Measurements from ENCODE around the gene THPO. TPM values are rescaled to one million over a fixed set of nuclear protein-coding genes. Genes with fewer than 3 reads are reported as not detected.

THPO gene
- total and polyA plus RNA-seq, 2 experiments from 2014 or later = 0.14 to 1.9 TPM

DNA sequence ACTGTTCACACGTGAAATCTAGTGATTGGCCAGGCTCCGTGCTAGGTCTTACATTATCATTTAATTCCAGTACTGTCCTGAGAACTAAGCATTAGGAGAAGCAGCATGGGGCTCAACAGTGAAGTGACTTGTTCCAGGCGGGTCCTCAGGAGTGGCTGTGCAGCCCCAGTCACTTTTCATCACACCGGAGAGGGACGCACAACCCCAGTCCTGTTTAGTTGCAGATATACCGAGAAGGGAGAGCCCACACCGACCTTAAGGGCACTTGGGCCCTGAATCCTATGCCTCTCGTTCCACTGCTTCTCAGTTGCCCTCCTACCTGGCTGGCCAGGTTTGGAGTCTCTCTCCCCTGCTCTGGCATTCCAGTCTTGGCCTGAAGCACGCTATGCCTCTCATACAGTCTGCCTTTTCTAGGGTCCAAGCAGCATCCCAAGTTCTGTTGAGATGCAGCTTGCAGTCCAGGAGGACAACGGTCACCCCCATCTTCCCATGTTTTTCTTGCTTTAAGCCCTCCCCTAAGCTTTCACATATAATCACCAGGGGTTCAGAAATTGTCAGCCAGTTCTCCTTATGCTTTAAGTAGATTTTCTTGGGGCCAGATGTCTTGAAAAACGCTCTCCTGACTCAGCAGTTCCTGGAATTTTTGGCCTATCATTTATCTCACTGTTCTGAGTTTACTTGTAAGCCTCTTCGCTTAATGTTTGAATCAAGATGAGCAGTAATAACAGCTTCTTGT is 30.5 kb downstream of the THPO start:
- Histone ChIP-seq H2AFZ (no peak overlapping the region), H3K4me1 (ENCODE audit: insufficient read depth) (peaks cover 10% of the 10 kb centered on the region; the same call in 1 of the 2 replicates), H4K20me1 (replicated peaks; ENCODE audit: insufficient read depth) (peaks cover 7% of the 10 kb centered on the region; the same call in 1 of the 2 replicates), H3F3A (replicated peaks; ENCODE audit: low read depth) (no peaks in the 10 kb centered on the region), H3K27me3 (ENCODE audit: insufficient read depth) (no peaks in the 10 kb centered on the region), H3K4me2 (no peak overlapping the region), H3K9me2 (ENCODE audit: insufficient read depth) (no peaks in the 10 kb centered on the region), H3K79me2 (replicated peaks; ENCODE audit: insufficient read depth) (no peaks in the 10 kb centered on the region), H3K27ac (ENCODE audit: low read depth) (peak overlapping the region; percentile 59; the same call in 1 of the 2 replicates), H3K4me3 (no peak overlapping the region), H3K36me3 (ENCODE audit: insufficient read depth) (no peaks in the 10 kb centered on the region)
- Mint-ChIP-seq H3K4me3 (no peak overlapping the region), H3K4me1 (peaks cover 22% of the 10 kb centered on the region), H3K36me3 (ENCODE audit: low read depth) (peaks cover 25% of the 10 kb centered on the region), H3K27me3 (ENCODE audit: insufficient read depth, low read depth, poor library complexity) (peaks cover 8% of the 10 kb centered on the region), H3K27ac (peak overlapping the region; percentile 72; the same call in 1 of the 2 replicates), H3K9me3 (no peaks in the 10 kb centered on the region)
- TF ChIP-seq CREB1 (CRISPR knock-in tag; IDR thresholded peaks at IDR 0.05; ENCODE audit: low read depth) = no peak
- no peak for TF ChIP-seq POLR2AphosphoS5 (IDR thresholded peaks at IDR 0.05; ENCODE audit: low read depth)
- TF ChIP-seq, protein P1, sequence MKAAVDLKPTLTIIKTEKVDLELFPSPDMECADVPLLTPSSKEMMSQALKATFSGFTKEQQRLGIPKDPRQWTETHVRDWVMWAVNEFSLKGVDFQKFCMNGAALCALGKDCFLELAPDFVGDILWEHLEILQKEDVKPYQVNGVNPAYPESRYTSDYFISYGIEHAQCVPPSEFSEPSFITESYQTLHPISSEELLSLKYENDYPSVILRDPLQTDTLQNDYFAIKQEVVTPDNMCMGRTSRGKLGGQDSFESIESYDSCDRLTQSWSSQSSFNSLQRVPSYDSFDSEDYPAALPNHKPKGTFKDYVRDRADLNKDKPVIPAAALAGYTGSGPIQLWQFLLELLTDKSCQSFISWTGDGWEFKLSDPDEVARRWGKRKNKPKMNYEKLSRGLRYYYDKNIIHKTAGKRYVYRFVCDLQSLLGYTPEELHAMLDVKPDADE (IDR thresholded peaks at IDR 0.05) = no peak
- TF ChIP-seq EZH2 (IDR thresholded peaks at IDR 0.05; ENCODE audit: low read depth, unreplicated experiment) = no peak
- no peak for TF ChIP-seq ZNF114 (CRISPR knock-in tag; IDR thresholded peaks at IDR 0.05)
- no peak for TF ChIP-seq ZNF331 (CRISPR knock-in tag; IDR thresholded peaks at IDR 0.05; ENCODE audit: low read depth)
- TF ChIP-seq, protein P2, sequence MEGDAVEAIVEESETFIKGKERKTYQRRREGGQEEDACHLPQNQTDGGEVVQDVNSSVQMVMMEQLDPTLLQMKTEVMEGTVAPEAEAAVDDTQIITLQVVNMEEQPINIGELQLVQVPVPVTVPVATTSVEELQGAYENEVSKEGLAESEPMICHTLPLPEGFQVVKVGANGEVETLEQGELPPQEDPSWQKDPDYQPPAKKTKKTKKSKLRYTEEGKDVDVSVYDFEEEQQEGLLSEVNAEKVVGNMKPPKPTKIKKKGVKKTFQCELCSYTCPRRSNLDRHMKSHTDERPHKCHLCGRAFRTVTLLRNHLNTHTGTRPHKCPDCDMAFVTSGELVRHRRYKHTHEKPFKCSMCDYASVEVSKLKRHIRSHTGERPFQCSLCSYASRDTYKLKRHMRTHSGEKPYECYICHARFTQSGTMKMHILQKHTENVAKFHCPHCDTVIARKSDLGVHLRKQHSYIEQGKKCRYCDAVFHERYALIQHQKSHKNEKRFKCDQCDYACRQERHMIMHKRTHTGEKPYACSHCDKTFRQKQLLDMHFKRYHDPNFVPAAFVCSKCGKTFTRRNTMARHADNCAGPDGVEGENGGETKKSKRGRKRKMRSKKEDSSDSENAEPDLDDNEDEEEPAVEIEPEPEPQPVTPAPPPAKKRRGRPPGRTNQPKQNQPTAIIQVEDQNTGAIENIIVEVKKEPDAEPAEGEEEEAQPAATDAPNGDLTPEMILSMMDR (conservative IDR thresholded peaks at IDR 0.05; ENCODE audit: low read depth in 2 of 2) = no peak
- no peak for TF ChIP-seq STAT1 (IDR thresholded peaks at IDR 0.05; ENCODE audit: unreplicated experiment)
- TF ChIP-seq JUNB (IDR thresholded peaks at IDR 0.05; ENCODE audit: unreplicated experiment) = no peak
- TF ChIP-seq, protein P3, sequence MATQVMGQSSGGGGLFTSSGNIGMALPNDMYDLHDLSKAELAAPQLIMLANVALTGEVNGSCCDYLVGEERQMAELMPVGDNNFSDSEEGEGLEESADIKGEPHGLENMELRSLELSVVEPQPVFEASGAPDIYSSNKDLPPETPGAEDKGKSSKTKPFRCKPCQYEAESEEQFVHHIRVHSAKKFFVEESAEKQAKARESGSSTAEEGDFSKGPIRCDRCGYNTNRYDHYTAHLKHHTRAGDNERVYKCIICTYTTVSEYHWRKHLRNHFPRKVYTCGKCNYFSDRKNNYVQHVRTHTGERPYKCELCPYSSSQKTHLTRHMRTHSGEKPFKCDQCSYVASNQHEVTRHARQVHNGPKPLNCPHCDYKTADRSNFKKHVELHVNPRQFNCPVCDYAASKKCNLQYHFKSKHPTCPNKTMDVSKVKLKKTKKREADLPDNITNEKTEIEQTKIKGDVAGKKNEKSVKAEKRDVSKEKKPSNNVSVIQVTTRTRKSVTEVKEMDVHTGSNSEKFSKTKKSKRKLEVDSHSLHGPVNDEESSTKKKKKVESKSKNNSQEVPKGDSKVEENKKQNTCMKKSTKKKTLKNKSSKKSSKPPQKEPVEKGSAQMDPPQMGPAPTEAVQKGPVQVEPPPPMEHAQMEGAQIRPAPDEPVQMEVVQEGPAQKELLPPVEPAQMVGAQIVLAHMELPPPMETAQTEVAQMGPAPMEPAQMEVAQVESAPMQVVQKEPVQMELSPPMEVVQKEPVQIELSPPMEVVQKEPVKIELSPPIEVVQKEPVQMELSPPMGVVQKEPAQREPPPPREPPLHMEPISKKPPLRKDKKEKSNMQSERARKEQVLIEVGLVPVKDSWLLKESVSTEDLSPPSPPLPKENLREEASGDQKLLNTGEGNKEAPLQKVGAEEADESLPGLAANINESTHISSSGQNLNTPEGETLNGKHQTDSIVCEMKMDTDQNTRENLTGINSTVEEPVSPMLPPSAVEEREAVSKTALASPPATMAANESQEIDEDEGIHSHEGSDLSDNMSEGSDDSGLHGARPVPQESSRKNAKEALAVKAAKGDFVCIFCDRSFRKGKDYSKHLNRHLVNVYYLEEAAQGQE (IDR thresholded peaks at IDR 0.05; ENCODE audit: unreplicated experiment) = no peak
- TF ChIP-seq, protein P4, sequence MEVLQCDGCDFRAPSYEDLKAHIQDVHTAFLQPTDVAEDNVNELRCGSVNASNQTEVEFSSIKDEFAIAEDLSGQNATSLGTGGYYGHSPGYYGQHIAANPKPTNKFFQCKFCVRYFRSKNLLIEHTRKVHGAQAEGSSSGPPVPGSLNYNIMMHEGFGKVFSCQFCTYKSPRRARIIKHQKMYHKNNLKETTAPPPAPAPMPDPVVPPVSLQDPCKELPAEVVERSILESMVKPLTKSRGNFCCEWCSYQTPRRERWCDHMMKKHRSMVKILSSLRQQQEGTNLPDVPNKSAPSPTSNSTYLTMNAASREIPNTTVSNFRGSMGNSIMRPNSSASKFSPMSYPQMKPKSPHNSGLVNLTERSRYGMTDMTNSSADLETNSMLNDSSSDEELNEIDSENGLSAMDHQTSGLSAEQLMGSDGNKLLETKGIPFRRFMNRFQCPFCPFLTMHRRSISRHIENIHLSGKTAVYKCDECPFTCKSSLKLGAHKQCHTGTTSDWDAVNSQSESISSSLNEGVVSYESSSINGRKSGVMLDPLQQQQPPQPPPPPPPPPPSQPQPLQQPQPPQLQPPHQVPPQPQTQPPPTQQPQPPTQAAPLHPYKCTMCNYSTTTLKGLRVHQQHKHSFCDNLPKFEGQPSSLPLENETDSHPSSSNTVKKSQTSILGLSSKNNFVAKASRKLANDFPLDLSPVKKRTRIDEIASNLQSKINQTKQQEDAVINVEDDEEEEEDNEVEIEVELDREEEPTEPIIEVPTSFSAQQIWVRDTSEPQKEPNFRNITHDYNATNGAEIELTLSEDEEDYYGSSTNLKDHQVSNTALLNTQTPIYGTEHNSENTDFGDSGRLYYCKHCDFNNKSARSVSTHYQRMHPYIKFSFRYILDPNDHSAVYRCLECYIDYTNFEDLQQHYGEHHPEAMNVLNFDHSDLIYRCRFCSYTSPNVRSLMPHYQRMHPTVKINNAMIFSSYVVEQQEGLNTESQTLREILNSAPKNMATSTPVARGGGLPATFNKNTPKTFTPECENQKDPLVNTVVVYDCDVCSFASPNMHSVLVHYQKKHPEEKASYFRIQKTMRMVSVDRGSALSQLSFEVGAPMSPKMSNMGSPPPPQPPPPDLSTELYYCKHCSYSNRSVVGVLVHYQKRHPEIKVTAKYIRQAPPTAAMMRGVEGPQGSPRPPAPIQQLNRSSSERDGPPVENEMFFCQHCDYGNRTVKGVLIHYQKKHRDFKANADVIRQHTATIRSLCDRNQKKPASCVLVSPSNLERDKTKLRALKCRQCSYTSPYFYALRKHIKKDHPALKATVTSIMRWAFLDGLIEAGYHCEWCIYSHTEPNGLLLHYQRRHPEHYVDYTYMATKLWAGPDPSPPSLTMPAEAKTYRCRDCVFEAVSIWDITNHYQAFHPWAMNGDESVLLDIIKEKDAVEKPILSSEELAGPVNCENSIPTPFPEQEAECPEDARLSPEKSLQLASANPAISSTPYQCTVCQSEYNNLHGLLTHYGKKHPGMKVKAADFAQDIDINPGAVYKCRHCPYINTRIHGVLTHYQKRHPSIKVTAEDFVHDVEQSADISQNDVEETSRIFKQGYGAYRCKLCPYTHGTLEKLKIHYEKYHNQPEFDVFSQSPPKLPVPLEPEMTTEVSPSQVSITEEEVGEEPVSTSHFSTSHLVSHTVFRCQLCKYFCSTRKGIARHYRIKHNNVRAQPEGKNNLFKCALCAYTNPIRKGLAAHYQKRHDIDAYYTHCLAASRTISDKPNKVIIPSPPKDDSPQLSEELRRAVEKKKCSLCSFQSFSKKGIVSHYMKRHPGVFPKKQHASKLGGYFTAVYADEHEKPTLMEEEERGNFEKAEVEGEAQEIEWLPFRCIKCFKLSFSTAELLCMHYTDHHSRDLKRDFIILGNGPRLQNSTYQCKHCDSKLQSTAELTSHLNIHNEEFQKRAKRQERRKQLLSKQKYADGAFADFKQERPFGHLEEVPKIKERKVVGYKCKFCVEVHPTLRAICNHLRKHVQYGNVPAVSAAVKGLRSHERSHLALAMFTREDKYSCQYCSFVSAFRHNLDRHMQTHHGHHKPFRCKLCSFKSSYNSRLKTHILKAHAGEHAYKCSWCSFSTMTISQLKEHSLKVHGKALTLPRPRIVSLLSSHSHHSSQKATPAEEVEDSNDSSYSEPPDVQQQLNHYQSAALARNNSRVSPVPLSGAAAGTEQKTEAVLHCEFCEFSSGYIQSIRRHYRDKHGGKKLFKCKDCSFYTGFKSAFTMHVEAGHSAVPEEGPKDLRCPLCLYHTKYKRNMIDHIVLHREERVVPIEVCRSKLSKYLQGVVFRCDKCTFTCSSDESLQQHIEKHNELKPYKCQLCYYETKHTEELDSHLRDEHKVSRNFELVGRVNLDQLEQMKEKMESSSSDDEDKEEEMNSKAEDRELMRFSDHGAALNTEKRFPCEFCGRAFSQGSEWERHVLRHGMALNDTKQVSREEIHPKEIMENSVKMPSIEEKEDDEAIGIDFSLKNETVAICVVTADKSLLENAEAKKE (CRISPR knock-in tag; IDR thresholded peaks at IDR 0.05) = no peak
- TF ChIP-seq EZH2phosphoT487 (IDR thresholded peaks at IDR 0.05; ENCODE audit: unreplicated experiment) = no peak
- TF ChIP-seq NANOG (IDR thresholded peaks at IDR 0.05; ENCODE audit: borderline replicate concordance) = no peak
- ATAC-seq (no peak), DNase-seq (ENCODE audit: low spot score) (no peak)
